Adrenal gland (tissue), 12 donors: ENCODE measurements around the gene RBM47. TPM values are rescaled to one million over a fixed set of nuclear protein-coding genes. Genes with fewer than 3 reads are reported as not detected.

Experiments used
- DNase-seq, 7 donors: peaks; one replicate each; pipeline ENCODE4 v3.0.0-alpha.2; 2019 to 2020
- H3K27ac ChIP-seq, 5 donors: fragments of 200-600 bp; sonication (generic) in 4 of 5; 1 replicate in 3 of 5; 2 replicates in 2 of 5; pipeline versions ENCODE4 v1.5.1 to v1.8.0; 2016 to 2020; ENCODE audit warnings: mild to moderate bottlenecking in 1 of 5
- H3K27me3 ChIP-seq: fragments of 200-600 bp; 2 replicates; pipeline ENCODE4 v1.8.0; 2021
- H3K36me3 ChIP-seq, 2 donors: fragments of 200-600 bp; replicated peaks in 1 of 2; 1 replicate in 1 of 2; 2 replicates in 1 of 2; pipeline versions ENCODE4 v1.5.1 to v1.8.0; 2018 to 2022
- H3K4me1 ChIP-seq, 2 donors: fragments of 200-600 bp; replicated peaks in 1 of 2; 1 replicate in 1 of 2; 2 replicates in 1 of 2; pipeline versions ENCODE4 v1.5.1 to v1.8.0; 2018 to 2021
- H3K4me3 ChIP-seq, 4 donors: fragments of 200-600 bp; sonication (generic) in 3 of 4; one replicate each; pipeline ENCODE4 v1.5.1; 2016 to 2018
- H3K9me3 ChIP-seq, 3 donors: fragments of 200-600 bp; sonication (generic) in 1 of 3; replicated peaks in 1 of 3; 1 replicate in 2 of 3; 2 replicates in 1 of 3; pipeline versions ENCODE4 v1.5.1 to v1.8.0; 2016 to 2021
- POLR2A ChIP-seq, 2 donors: fragments of 450-650 bp; IDR thresholded peaks; one replicate each; pipeline ENCODE4 v1.6.1; 2017; ENCODE audit warnings: antibody characterized with exemption in 2 of 2, mild to moderate bottlenecking in 2 of 2, moderate library complexity in 1 of 2
- WGBS, 4 donors: extraction: QIAGEN DNeasy Blood & Tissue Kit in 2 of 4; methylation state at CpG; one replicate each; pipeline versions ENCODE4 v1.1.5 to v1.1.7; 2013 to 2017; 5-methylcytosine and 5-hydroxymethylcytosine counted together
- intact Hi-C, 2 donors: fragments of 100-400 bp; cut with DNase I; formaldehyde crosslinking; loops; one replicate each; pipeline versions ENCODE4 v1.14.1 to v1.15.0; 2022 to 2023
- polyA plus RNA-seq, 3 donors: library from polyadenylated mRNA; stranded (reverse); fragments of 200-250 nt in 2 of 3; fragments of 350-450 nt in 1 of 3; fragmentation: Illumina TruSeq in 1 of 3; extraction: RNeasy Lipid Tissue Mini Kit (QIAGEN cat#74804) in 1 of 3; gene quantifications; one replicate each; pipeline ENCODE4 v1.2.3, GENCODE V29; 2013 to 2014
- total RNA-seq, 9 donors: library from RNA; depleted of rRNA in 4 of 9; stranded (reverse); fragments of >200 nt in 4 of 9; fragments of 120-200 nt in 1 of 9; fragmentation: NEBNext Ultra II Directional in 1 of 9; extraction: Animal tissue kit (Norgen Biotek cat#: 25700) in 1 of 9; gene quantifications; one replicate each; pipeline versions ENCODE4 v1.1.0 to v1.2.4, GENCODE V29; 2013 to 2023
- TF ChIP-seq, protein P1 (sequence below), 6 experiments: fragments of 450-650 bp in 4 of 6; fragments of 200-600 bp in 2 of 6; sonication (generic) in 1 of 6; IDR thresholded peaks; 1 replicate in 5 of 6; 2 replicates in 1 of 6; pipeline versions ENCODE4 v1.5.1 to v1.8.0; 2016 to 2021; ENCODE audit warnings: antibody characterized with exemption in 6 of 6, mild to moderate bottlenecking in 2 of 6, moderate library complexity in 1 of 6
- donor health status: healthy with polysubstance abuse.
- donor health status: Bipolar disorder and iron deficiency.
- donor health status: DM: yes; HTN: yes; CAD: no.
- donor health status: DM: no; HTN: no; CAD: no.
- donor health status: DM: no; HTN: no; CAD: no.
- donor health status: DM: yes; HTN: yes; CAD: no.

RBM47 gene
- total and polyA plus RNA-seq, 12 donors, result 25.7 to 370 (median 155) TPM

DNA sequence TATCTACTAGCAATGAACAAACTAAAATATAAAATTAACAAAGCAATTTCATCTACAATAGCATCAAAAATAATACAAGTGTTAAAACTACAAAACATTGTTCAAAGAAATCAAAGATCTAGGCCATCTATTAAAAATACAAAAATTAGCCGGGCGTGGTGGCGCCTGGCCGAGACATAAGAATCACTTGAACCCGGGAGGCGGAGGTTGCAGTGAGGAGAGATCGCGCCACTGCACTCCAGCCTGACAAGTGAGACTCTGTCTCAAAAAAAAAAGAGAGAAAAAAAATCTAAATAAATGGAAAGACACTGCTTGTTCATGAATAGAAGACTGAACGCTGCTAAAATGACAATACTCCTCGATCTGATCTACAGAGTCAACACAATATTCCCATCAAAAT, 139.2 kb downstream of the RBM47 start:
- Histone ChIP-seq H3K4me3 (no peak overlapping the region), H3K4me1 (peaks cover 35 to 40% of the 10 kb centered on the region in 2 donors), H3K27me3 (no peaks in the 10 kb centered on the region), H3K9me3 (no peaks in the 10 kb centered on the region), H3K27ac (peak overlapping the region in 2 of 5 donors; percentile 58 to 73), H3K36me3 (no peaks in the 10 kb centered on the region)
- TF ChIP-seq POLR2A (IDR thresholded peaks at IDR 0.05), result no peak
- TF ChIP-seq, protein P1, sequence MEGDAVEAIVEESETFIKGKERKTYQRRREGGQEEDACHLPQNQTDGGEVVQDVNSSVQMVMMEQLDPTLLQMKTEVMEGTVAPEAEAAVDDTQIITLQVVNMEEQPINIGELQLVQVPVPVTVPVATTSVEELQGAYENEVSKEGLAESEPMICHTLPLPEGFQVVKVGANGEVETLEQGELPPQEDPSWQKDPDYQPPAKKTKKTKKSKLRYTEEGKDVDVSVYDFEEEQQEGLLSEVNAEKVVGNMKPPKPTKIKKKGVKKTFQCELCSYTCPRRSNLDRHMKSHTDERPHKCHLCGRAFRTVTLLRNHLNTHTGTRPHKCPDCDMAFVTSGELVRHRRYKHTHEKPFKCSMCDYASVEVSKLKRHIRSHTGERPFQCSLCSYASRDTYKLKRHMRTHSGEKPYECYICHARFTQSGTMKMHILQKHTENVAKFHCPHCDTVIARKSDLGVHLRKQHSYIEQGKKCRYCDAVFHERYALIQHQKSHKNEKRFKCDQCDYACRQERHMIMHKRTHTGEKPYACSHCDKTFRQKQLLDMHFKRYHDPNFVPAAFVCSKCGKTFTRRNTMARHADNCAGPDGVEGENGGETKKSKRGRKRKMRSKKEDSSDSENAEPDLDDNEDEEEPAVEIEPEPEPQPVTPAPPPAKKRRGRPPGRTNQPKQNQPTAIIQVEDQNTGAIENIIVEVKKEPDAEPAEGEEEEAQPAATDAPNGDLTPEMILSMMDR (IDR thresholded peaks at IDR 0.05), result no peak
- no peak for DNase-seq
- WGBS, 4 donors, result 89 to 91% (median 90%) methylated on average over 10 of the region's 10 CpGs
- intact Hi-C loops, result no loop called here

DNA sequence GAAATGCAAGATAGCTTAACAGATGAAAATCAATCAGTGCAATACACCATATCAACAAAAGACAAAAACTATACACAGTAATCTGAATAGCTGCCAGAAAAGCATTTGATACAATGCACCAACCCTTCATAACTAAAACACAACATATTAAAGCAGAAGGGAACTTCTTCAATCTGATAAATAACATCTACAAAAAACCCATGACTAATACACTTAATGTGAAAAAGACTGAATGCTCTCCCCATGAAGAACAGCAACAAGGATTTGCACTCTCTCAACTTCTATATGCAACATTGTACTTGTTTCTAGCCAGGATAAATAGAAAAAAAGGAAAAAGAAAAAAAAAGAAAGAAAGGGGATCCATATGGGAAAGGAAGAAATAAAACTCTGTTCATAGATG, 139.7 kb downstream of the RBM47 start:
- TF ChIP-seq, protein P1 (IDR thresholded peaks at IDR 0.05), result no peak
- no peak for TF ChIP-seq POLR2A (IDR thresholded peaks at IDR 0.05)
- Histone ChIP-seq H3K4me1 (peaks cover 35 to 40% of the 10 kb centered on the region in 2 donors), H3K36me3 (no peaks in the 10 kb centered on the region), H3K4me3 (no peak overlapping the region), H3K9me3 (no peaks in the 10 kb centered on the region), H3K27me3 (no peaks in the 10 kb centered on the region), H3K27ac (peak overlapping the region in 2 of 5 donors; percentile 1 to 44)
- intact Hi-C loops, result no loop called here
- DNase-seq, result no peak

DNA sequence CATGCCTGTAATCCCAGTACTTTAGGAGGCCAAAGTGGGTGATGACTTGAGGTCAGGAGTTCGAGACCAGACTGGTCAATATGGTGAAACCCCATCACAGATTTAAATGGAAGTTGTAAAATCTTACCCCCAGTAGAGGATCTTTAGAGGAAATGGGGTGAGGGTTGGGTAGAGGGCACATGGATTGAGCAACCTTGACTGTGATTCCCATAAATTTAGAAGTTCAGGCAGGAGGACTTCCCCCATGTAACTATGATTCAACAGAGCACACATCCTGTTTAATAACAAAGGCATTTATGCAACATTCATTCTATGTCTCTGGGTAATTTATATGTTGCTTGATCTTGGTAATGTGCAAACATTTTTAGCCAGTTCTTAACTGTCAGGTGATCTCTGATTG, 143.1 kb downstream of the RBM47 start:
- Histone ChIP-seq H3K9me3 (no peaks in the 10 kb centered on the region), H3K27ac (peak overlapping the region in 3 of 5 donors; percentile 3 to 22 (median 11)), H3K4me3 (no peak overlapping the region), H3K27me3 (no peaks in the 10 kb centered on the region), H3K36me3 (no peaks in the 10 kb centered on the region), H3K4me1 (peaks cover 44 to 65% of the 10 kb centered on the region in 2 donors)
- no peak for DNase-seq
- WGBS, 4 donors, result 71 to 84% (median 82%) methylated on average over 1 of the region's 1 CpG
- intact Hi-C loops, result no loop called here
- no peak for TF ChIP-seq POLR2A (IDR thresholded peaks at IDR 0.05)
- TF ChIP-seq, protein P1 (IDR thresholded peaks at IDR 0.05), result no peak

DNA sequence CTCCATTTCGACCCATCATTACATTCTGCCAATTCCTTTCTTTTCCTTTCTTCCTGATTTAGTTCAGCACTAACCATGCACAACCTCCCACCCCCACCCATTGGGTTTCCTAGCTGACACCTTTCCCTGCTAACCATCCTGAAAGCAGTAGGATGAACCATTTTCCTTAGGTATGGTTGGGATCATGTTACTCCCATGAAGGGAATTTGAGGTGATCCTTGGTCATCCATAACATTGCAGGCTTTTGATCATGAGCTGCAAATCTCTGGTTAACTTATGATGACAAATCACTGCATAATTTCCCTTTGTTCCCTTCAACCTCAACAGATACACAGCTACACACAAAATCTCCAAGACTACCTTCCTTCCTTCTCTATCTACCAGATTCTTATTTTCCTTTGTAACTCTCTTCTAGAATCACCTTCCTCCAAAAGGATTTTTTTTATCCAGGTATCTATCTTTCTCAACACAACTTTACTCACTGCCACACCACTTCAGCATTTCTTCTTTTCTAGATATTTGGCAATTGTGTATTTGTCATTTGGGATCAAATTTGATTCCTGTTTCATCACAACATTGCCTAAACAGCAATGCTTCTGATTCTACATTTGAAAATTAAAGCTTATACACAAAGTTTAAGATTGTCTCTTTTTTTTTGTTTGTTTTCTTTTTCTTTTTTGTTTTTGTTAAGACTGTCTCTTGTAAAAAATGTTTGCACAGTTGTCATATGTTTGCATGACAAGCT, 145.1 kb downstream of the RBM47 start:
- Histone ChIP-seq H3K9me3 (no peaks in the 10 kb centered on the region), H3K4me3 (no peak overlapping the region), H3K4me1 (peaks cover 27 to 45% of the 10 kb centered on the region in 2 donors), H3K27ac (peak overlapping the region in 2 of 5 donors; percentile 20 to 91), H3K27me3 (no peaks in the 10 kb centered on the region), H3K36me3 (no peaks in the 10 kb centered on the region)
- intact Hi-C loops, result no loop called here
- no peak for DNase-seq
- TF ChIP-seq, protein P1 (IDR thresholded peaks at IDR 0.05), result no peak
- WGBS, 4 donors, result 78 to 91% (median 87%) methylated on average over 1 of the region's 1 CpG
